Measurements from ENCODE around the gene PARP4. TPM values are rescaled to one million over a fixed set of nuclear protein-coding genes. Genes with fewer than 3 reads are reported as not detected.

Gene PARP4
- total RNA-seq, 1 experiment from 2014 or later: 76.0 TPM

GRCh38 chr13:24396821-24397220, 115.8 kb downstream of the PARP4 start (continued):
- TF ChIP-seq REST (IDR thresholded peaks at IDR 0.05; ENCODE audit: low read depth) (no peak), EZH2phosphoT487 (IDR thresholded peaks at IDR 0.05; ENCODE audit: borderline replicate concordance) (no peak), CEBPB (IDR thresholded peaks at IDR 0.05; ENCODE audit: low read depth) (no peak), ZFX (IDR thresholded peaks at IDR 0.05) (no peak)

- DNase-seq (ENCODE audit: low read depth, low spot score) (no peak), ATAC-seq (no peak)
- H4K20me1 ChIP-seq (ENCODE audit: insufficient read depth): no peaks in the 10 kb centered on the region
- BruUV-seq (replicated peaks): no TSS peak
- no peaks in the 10 kb centered on the region for H3K27me3 ChIP-seq (ENCODE audit: insufficient read depth, low read length)
- no peak for TF ChIP-seq RAD21 (IDR thresholded peaks at IDR 0.05; ENCODE audit: low read depth)
- TF ChIP-seq ZNF274 (IDR thresholded peaks at IDR 0.05; ENCODE audit: low read depth, low read length): no peak
- TF ChIP-seq, protein P1, sequence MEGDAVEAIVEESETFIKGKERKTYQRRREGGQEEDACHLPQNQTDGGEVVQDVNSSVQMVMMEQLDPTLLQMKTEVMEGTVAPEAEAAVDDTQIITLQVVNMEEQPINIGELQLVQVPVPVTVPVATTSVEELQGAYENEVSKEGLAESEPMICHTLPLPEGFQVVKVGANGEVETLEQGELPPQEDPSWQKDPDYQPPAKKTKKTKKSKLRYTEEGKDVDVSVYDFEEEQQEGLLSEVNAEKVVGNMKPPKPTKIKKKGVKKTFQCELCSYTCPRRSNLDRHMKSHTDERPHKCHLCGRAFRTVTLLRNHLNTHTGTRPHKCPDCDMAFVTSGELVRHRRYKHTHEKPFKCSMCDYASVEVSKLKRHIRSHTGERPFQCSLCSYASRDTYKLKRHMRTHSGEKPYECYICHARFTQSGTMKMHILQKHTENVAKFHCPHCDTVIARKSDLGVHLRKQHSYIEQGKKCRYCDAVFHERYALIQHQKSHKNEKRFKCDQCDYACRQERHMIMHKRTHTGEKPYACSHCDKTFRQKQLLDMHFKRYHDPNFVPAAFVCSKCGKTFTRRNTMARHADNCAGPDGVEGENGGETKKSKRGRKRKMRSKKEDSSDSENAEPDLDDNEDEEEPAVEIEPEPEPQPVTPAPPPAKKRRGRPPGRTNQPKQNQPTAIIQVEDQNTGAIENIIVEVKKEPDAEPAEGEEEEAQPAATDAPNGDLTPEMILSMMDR (IDR thresholded peaks at IDR 0.05 in 2 of 3, conservative IDR thresholded peaks at IDR 0.05 in 1 of 3; ENCODE audit: borderline replicate concordance in 1 of 3, insufficient read depth in 1 of 3, low read depth in 2 of 3, low read length in 2 of 3): no peak
- TF ChIP-seq POLR2AphosphoS5 (IDR thresholded peaks at IDR 0.05; ENCODE audit: low read depth, low read length): no peak
- TF ChIP-seq SIN3A (IDR thresholded peaks at IDR 0.05; ENCODE audit: low read depth): no peak
- no peak for TF ChIP-seq SRF (IDR thresholded peaks at IDR 0.05; ENCODE audit: low read depth)
- TF ChIP-seq FOSL1 (IDR thresholded peaks at IDR 0.05; ENCODE audit: low read depth): no peak
- TF ChIP-seq POLR2A (IDR thresholded peaks at IDR 0.05; ENCODE audit: borderline replicate concordance, extremely low read depth, insufficient read depth, insufficient read length): no peak
- TF ChIP-seq, protein P2, sequence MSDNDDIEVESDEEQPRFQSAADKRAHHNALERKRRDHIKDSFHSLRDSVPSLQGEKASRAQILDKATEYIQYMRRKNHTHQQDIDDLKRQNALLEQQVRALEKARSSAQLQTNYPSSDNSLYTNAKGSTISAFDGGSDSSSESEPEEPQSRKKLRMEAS (IDR thresholded peaks at IDR 0.05): no peak
- TF ChIP-seq CBX3 (IDR thresholded peaks at IDR 0.05; ENCODE audit: low read depth): no peak
- TF ChIP-seq JUND (IDR thresholded peaks at IDR 0.05): no peak
- no peak for TF ChIP-seq SP1 (IDR thresholded peaks at IDR 0.05; ENCODE audit: low read depth)
- TF ChIP-seq EZH2phosphoT487 (IDR thresholded peaks at IDR 0.05; ENCODE audit: borderline replicate concordance): no peak
- TF ChIP-seq CEBPB (IDR thresholded peaks at IDR 0.05; ENCODE audit: low read depth): no peak
- no peak for TF ChIP-seq ZFX (IDR thresholded peaks at IDR 0.05)
- no peak overlapping the region for H3K27ac ChIP-seq (ENCODE audit: low read depth, low read length)
- ChIA-PET POLR2A (no interaction called here), CTCF (no interaction called here), RAD21 (ENCODE audit: low non-redundant PET in 1 of 2, low total read pairs in 2 of 2, uncharacterized antibody in 2 of 2, unreplicated experiment in 2 of 2) (no interaction called here)
- H3K9me3 ChIP-seq (ENCODE audit: control insufficient read depth in 1 of 2, insufficient read depth in 1 of 2, low read depth in 1 of 2, low read length in 2 of 2): peaks cover 0 to 6% of the 10 kb centered on the region in 2 experiments; a peak in 1 of 4 replicates
- H3K79me2 ChIP-seq (ENCODE audit: insufficient read depth, low read length): no peaks in the 10 kb centered on the region
- no peak overlapping the region for H3K4me3 ChIP-seq (replicated peaks in 1 of 2; ENCODE audit: low read depth in 1 of 2, low read length in 2 of 2)
- no peak overlapping the region for H3K4me2 ChIP-seq (ENCODE audit: low read length)
- H3K4me1 ChIP-seq (ENCODE audit: control insufficient read depth in 1 of 2, insufficient read depth in 2 of 2, low read length in 2 of 2): no peaks in the 10 kb centered on the region
- no peak overlapping the region for H3K9ac ChIP-seq (ENCODE audit: low read length)
- intact Hi-C loops (cut with micrococcal nuclease): no loop called here
- H3K9me2 ChIP-seq (ENCODE audit: insufficient read depth): no peaks in the 10 kb centered on the region
- H3K36me3 ChIP-seq (ENCODE audit: control insufficient read depth in 1 of 2, insufficient read depth in 2 of 2, low read length in 2 of 2): no peaks in the 10 kb centered on the region
- H2AFZ ChIP-seq (ENCODE audit: low read depth, low read length, poor library complexity, severe bottlenecking): no peak overlapping the region
These were observed 119.6 kb downstream of the PARP4 start for GRCh38 chr13:24392972-24393371.

Data from HCT116 (cell line).